GM18909 (cell line): ENCODE measurements around the gene GJA8.
"Not testable (repeated sequence)": the region's sequence is repeated elsewhere in the genome, so short reads cannot be mapped to it uniquely, and the experiment has no call there.

Experiments used
- ATAC-seq: cut with Tn5 transposase; IDR thresholded peaks from one replicate; pipeline ENCODE4 v1.9.1; 2021; ENCODE audit warnings: mild to moderate bottlenecking; ENCODE audit not compliant: unreplicated experiment, poor library complexity

The GJA8 gene

DNA sequence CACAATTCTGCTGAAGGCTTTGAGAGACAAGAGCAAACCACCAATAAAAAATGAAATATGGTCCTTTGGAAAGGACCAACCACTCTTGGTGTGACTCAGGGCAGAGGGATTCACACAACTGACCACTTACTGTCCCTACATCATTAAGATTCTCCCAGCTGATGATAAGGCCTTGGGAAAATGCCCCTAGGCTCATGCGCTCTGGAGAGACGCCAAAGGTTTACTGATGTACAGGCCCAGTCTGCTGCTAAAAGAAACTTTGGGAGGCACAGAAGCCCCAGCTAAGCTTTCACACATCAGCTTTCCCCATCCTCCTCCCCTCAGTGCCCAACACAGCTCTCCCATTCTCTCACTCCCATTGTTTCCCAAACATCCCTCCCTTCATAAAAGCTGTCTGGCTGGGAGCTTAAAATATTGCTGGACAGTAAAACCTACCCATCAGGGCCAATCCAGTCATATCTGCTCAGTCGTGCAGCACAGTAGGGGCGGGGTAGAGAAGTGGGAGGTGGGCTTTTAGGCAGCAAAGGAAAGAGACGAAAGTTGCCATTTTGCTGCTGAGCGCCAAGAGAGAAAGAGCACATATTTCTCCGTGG, at the start of gene GJA8:
Gene GJA8 (plus strand): TSS at position 543 of the 593 bp plus-strand sequence. CDS start 5,161 bp downstream, outside the sequence.
- no peak for ATAC-seq

DNA sequence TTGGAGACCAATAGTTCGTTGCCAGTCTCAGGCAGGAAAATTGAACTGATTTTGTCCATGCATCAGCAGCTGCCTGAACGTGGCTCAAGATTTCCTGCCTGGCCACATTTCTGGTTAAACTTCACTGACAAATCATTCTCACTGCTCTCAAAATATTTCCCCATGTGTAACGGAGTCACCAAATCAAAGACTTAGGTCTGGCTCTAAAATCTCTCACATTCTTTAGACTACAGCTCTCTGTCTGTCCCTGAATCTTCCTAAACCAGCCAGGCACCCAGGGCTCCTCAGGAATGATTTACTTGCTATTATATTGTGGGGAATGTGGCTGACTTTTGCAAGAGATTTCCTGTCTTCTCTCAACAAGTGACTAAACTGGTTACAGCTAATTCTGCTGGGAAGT, 49.2 kb upstream of the GJA8 start:
- ATAC-seq, result no peak

DNA sequence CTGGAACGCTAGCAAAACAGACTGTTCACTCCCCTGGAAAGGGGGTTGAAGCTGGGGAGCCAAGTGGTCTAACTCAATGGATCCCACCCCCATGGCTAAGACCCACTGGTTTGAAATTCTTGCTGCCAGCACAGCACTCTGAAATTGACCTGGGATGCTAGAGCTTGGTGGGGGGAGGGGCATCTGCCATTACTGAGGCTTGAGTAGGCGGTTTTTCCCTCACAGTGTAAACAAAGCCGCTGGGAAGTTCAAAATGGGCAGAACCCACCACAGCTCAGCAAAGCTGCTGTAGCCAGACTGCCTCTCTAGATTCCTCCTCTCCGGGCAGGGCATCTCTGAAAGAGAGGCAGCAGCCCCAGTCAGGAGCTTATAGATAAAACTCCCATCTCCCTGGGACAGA, 47.6 kb upstream of the GJA8 start:
- ATAC-seq, result not testable (repeated sequence)

GRCh38 chr1:147855996-147856395, 46.6 kb upstream of the GJA8 start:
- ATAC-seq, result not testable (repeated sequence)

- not testable (repeated sequence) for ATAC-seq
These were observed 35.4 kb upstream of the GJA8 start for GRCh38 chr1:147867204-147867603.

GRCh38 chr1:147878022-147878421, 24.6 kb upstream of the GJA8 start:
- no peak for ATAC-seq

DNA sequence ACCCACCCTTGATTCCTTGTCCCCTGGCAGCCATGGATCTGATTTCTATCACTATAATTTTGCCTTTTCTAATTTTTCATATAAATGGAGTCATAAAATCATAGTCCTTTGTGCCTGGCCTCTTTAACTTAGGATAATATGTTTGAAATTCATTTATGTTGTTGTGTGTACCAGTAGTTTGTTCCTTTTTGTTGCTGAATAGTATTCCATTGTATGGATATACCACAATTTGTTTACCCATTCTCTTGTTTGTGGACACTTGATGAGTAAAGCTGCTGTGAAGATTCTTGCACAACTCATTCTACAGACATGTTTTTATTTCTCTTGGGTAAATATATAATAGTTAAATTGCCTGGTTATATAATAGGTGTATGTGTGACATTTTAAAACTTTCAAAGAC, 22.7 kb upstream of the GJA8 start:
- no peak for ATAC-seq

DNA sequence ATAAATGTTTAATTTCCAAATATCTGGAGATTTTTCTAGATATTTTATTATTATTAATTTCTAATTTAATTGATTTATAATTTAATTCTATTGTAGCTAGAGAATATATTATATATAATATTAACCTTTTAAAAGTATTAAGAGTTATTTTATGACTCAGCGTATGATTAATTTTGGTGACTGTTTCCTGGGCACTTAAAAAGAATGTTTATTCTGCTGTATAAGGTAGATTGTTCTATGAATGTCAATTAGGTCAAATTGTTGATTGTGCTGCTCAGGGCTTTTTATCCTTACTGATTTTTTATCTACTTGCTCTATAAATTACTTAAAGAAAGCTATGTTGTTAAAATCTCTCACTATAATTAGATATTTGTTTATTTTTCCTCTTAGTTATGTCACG, 20.1 kb upstream of the GJA8 start:
- ATAC-seq, result no peak

GRCh38 chr1:147890177-147890790, 12.3 kb upstream of the GJA8 start:
- ATAC-seq, result peak; percentile 71

DNA sequence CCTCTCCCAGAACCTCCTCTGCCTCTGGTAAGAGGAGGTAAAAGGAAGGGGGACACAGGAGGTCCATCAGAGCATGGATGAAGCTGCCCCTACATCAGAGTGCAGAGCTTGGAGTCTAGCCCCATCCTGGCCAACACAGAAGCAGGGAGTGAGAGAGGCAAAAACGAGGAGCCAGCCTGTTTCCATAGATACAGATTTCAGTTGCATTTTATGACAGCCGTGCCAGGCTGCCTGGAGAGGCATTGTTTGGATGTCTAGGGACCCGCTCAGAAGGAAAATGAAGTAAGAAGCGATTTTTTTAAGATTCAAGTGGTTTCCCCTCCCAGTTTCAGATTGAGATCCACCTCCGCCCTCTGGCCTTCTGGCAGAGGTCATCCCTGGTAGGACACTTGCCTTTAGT, 11.5 kb upstream of the GJA8 start:
- ATAC-seq, result no peak

DNA sequence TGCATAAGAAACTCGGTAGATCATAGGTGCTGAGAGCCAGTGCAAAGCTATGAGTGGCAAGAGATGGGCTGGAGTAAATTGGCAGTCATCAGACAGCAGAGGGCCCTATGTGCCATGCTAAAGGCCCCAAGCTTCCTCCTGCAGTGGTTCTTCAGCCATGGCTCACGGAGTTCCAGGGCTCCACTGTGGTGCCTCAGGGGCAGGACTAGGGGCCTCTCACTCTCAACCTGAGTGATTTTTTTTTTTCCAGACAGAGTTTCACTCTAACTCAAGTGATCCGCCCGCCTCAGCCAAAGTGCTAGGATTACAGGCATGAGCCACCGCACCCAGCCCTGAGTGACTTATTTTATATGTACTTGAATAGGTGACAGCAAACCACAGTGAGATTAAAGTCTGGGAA, 10.4 kb upstream of the GJA8 start:
- no peak for ATAC-seq

DNA sequence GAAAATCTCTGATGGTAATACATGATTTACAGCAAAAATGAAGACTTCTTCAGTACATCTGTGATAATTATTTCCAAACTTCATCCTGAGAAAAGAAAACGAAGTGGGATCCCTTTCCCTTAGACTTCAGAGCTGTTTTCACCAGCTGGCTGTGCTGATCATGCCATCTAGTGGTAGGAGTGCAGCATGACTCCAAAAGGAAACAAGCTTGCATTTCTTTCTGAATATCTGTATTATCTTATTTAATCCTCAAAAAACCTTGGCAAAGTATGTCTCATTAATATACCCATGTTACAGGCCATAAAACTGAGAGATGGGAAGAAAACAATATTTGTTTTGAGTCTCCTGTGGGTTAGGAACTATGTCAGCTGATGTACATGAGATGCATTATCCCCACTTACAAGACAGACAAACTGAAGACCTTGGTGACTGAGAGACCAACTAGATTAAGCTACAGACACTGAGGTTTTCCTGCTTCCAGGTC, 9.8 kb upstream of the GJA8 start:
- ATAC-seq, result no peak

DNA sequence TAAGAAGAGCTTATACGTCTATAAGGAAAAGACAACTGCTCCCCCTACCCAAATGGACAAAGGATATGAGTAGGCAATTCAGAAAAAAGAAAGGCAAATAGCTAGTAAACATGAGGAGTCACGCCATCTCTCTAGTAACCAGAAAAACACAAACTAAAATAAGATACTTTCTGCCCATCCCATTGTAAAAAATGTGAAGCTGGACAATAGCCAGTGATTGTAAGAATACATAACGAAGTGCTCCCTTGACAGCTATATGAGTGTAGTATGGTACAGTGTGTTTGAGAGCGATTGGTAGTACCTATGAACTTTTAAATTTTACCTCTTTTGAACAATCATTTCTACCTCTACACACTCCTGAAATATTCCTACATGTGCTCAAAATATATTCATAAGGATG, 7.5 kb upstream of the GJA8 start:
- no peak for ATAC-seq

- no peak for ATAC-seq
These were observed 5.4 kb upstream of the GJA8 start for GRCh38 chr1:147897029-147897752.

GRCh38 chr1:147897789-147898188, 4.8 kb upstream of the GJA8 start:
- ATAC-seq, result no peak

- ATAC-seq, result no peak
These were observed 2.1 kb downstream of the GJA8 start for GRCh38 chr1:147904726-147905125.

- ATAC-seq, result no peak
These were observed 5.4 kb downstream of the GJA8 start for GRCh38 chr1:147907786-147908509.

- no peak for ATAC-seq
These were observed 10.0 kb downstream of the GJA8 start for GRCh38 chr1:147912553-147912952.

- no peak for ATAC-seq
These were observed 10.9 kb downstream of the GJA8 start for GRCh38 chr1:147913362-147913942.

DNA sequence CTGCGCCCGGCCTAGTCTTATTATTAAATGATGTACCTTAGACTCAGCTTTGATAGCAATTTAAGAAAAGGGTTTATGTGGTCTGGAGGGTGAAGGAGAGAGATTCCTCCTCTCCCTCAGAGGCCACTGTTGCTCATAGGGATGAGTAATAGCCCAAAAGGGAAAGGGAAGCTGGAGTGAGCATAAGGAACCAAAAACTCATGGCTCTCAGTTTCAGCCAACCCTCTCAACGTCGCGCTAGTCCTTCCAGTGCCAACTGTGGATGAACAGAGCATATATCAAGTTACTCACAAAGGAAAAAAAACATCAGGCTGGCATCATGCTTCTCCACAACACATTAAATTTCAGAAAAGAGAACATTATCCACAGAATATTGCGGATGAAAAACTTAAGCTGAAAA, 17.3 kb downstream of the GJA8 start:
- no peak for ATAC-seq

DNA sequence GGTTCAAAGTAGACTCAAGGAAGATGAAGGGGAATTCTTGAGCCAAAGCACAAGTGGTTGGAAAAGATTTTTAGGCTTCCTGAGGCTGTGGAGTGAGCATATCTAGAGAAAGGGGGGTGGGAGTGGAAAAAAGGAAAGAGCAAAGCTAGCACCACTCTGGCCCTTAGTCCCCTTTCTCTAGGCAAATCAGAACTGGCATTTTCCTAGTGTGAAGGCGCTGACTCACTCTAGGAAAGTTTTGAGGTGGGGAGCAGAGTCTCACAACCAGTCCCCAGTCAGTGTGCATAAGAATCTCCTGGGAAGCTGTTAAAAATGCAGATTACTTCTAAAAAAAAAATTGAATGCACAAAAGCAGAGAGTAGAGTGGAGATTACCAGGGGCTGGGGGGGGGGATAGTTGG, 22.2 kb downstream of the GJA8 start:
- no peak for ATAC-seq
